MCF 10A (cell line): Measurements from ENCODE around the gene DUSP28. TPM values are rescaled to one million over a fixed set of nuclear protein-coding genes. Genes with fewer than 3 reads are reported as not detected.
"Not testable (repeated sequence)": the region's sequence is repeated elsewhere in the genome, so short reads cannot be mapped to it uniquely, and the experiment has no call there.

Experiments
- BruUV-seq: library from RNA; stranded (reverse); fragments of 400-500 nt; replicated peaks from 2 replicates; lab custom pipeline; 2021; lab: Mats Ljungman, UMichigan
- CTCF ChIA-PET: fragments of 300-600 bp; sonication (Branson Sonifier 250); formaldehyde crosslinking; extraction: SDS; loops from one replicate; lab custom pipeline; 2021; ENCODE audit warnings: antibody characterized with exemption, inconsistent platforms; lab: Yijun Ruan, JAX
- POLR2A ChIA-PET: fragments of 300-600, 350-650 bp; sonication (Branson Sonifier 250); formaldehyde crosslinking; extraction: SDS; loops from one replicate; lab custom pipeline; 2020; ENCODE audit warnings: antibody characterized with exemption, inconsistent platforms; lab: Yijun Ruan, JAX
- DNase-seq: peaks from one replicate; pipeline ENCODE4 v3.0.0-alpha.2; 2018; ENCODE audit not compliant: unreplicated experiment
- H3K27ac Mint-ChIP-seq: one replicate; pipeline ENCODE4 v1.8.0; 2022; ENCODE audit warnings: mild to moderate bottlenecking, low read depth, mixed read lengths; ENCODE audit not compliant: unreplicated experiment
- H3K27me3 Mint-ChIP-seq: one replicate; pipeline ENCODE4 v1.8.0; 2022; ENCODE audit warnings: mixed read lengths; ENCODE audit not compliant: insufficient read depth, unreplicated experiment
- H3K36me3 Mint-ChIP-seq: one replicate; pipeline ENCODE4 v1.8.0; 2022; ENCODE audit warnings: mild to moderate bottlenecking, moderate library complexity, mixed read lengths; ENCODE audit not compliant: insufficient read depth, unreplicated experiment
- H3K4me1 Mint-ChIP-seq: one replicate; pipeline ENCODE4 v1.8.0; 2022; ENCODE audit warnings: mixed read lengths; ENCODE audit not compliant: insufficient read depth, unreplicated experiment
- H3K4me3 Mint-ChIP-seq: one replicate; pipeline ENCODE4 v1.8.0; 2022; ENCODE audit warnings: mild to moderate bottlenecking, moderate library complexity, mixed read lengths; ENCODE audit not compliant: unreplicated experiment
- H3K9me3 Mint-ChIP-seq: one replicate; pipeline ENCODE4 v1.8.0; 2022; ENCODE audit warnings: mixed read lengths; ENCODE audit not compliant: unreplicated experiment
- intact Hi-C: fragments of 100-400 bp; cut with micrococcal nuclease; formaldehyde crosslinking; loops from 2 replicates; pipeline ENCODE4 v1.14.1; 2022
- total RNA-seq: library from RNA; stranded (reverse); gene quantifications from 2 replicates; pipeline ENCODE4 v1.2.3, GENCODE V29; 2022
- TF ChIP-seq, protein P1 (sequence below): fragments of 200-600 bp; IDR thresholded peaks from one replicate; pipeline ENCODE4 v1.8.0; 2022; ENCODE audit warnings: antibody characterized with exemption, mild to moderate bottlenecking; ENCODE audit not compliant: unreplicated experiment

The DUSP28 gene
- total RNA-seq, 1 experiment from 2014 or later: 5.2 TPM

DNA sequence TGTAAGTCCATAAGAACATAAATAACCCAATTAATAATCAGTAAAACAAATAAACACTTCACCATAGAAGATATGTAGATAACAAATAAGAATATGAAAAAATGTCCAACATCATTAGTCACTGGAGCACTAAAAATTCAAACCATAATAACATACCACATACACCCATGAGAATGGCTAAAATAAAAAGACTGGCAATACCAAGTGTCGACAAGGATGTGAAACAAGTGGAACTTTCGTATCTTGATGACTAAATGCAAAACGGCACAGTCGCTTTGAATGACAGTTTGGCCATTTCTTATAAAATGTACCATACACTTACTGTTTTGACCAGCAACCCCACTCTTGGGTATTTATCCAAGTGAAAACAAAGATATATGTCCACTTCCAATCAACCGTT lies 29.1 kb upstream of the DUSP28 start:
- TF ChIP-seq, protein P1, sequence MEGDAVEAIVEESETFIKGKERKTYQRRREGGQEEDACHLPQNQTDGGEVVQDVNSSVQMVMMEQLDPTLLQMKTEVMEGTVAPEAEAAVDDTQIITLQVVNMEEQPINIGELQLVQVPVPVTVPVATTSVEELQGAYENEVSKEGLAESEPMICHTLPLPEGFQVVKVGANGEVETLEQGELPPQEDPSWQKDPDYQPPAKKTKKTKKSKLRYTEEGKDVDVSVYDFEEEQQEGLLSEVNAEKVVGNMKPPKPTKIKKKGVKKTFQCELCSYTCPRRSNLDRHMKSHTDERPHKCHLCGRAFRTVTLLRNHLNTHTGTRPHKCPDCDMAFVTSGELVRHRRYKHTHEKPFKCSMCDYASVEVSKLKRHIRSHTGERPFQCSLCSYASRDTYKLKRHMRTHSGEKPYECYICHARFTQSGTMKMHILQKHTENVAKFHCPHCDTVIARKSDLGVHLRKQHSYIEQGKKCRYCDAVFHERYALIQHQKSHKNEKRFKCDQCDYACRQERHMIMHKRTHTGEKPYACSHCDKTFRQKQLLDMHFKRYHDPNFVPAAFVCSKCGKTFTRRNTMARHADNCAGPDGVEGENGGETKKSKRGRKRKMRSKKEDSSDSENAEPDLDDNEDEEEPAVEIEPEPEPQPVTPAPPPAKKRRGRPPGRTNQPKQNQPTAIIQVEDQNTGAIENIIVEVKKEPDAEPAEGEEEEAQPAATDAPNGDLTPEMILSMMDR: no peak
- H3K4me1 Mint-ChIP-seq: no peaks in the 10 kb centered on the region
- no peak overlapping the region for H3K27ac Mint-ChIP-seq
- H3K36me3 Mint-ChIP-seq: peaks cover 21% of the 10 kb centered on the region
- no peak for DNase-seq
- intact Hi-C loops: no loop called here
- H3K27me3 Mint-ChIP-seq: no peaks in the 10 kb centered on the region
- POLR2A ChIA-PET: no interaction called here
- H3K9me3 Mint-ChIP-seq: peaks cover 28% of the 10 kb centered on the region
- no TSS peak for BruUV-seq
- H3K4me3 Mint-ChIP-seq: no peak overlapping the region
- CTCF ChIA-PET: interaction anchor here (1.3 kb wide), 1 partner anchor 36 kb away, joined by 3 read pairs; no protein-coding TSS in a partner anchor

DNA sequence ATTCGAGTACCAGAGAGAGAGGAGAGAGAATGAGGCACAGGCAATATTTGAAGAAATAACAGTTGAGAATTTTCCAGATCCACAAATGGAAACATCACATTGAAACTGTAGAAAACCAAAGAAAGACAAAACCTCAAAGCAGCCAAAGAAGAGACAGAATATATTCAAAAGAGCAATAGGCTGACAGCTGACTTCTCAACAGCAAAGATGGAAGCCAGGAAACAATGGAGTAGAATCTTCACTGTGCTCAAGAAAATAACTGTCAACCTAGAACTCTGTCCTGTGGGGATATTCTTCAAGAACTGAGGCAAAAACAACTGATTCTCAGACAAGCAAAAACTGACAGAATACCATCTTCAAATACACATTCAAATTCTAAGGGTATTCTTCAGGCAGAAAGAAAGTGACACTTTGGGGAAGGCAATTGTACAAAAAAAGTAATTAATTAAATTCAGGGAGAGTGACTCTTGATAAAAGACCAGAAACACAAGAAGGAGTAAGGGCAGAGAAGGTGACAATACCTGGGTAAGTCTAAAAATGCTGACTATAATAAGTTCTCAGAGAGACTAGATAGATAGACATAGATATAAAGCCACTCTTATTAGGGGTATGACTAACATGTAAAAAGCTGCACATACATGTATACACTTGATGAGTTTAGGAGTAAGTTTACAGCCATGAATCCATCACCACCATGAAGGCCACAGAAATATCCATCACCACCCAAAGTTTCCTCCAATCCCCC lies 28.0 kb upstream of the DUSP28 start:
- ChIA-PET POLR2A (no interaction called here), CTCF (interaction anchor here (1.3 kb wide), 1 partner anchor 35 kb away, joined by 3 read pairs; no protein-coding TSS in a partner anchor)
- DNase-seq: no peak
- peaks cover 14% of the 10 kb centered on the region for H3K36me3 Mint-ChIP-seq
- no TSS peak for BruUV-seq
- H3K4me3 Mint-ChIP-seq: no peak overlapping the region
- H3K4me1 Mint-ChIP-seq: no peaks in the 10 kb centered on the region
- H3K27me3 Mint-ChIP-seq: no peaks in the 10 kb centered on the region
- TF ChIP-seq, protein P1: no peak
- H3K9me3 Mint-ChIP-seq: peaks cover 22% of the 10 kb centered on the region
- intact Hi-C loops: no loop called here
- no peak overlapping the region for H3K27ac Mint-ChIP-seq

DNA sequence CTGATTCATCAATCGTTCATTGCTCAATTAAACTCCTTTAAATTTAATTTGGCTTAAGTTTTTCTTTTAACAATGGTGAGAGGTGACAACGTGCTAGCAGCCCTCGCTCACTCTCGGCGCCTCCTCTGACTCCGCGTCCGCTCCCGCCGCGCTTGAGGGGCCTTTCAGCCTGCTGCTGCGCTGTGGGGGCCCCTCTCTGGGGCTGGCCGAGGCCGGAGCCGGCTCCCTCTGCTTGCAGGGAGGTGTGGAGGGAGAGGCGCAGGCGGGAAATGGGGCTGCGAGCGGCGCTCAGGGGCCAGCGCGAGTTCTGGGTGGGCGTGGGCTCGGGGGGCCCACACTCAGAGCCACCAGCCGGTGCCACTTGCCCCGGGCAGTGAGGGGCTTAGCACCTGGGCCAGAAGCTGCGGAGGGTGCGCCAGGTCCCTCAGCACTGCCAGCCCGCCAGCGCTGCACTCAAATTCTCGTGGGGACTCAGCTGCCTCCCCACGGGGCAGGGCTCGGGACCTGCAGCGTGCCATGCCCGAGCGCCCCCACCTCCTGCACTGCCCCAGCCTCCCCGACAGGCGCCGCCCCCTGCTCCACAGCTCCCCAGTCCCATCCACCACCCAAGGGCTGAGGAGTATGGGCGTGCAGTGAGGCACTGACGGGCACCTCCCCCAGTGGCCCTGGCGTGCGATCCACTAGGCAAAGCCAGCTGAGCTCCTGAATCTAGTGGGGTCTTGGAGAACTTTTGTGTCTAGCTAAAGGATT lies 22.0 kb upstream of the DUSP28 start:
- no TSS peak for BruUV-seq
- H3K4me1 Mint-ChIP-seq: no peaks in the 10 kb centered on the region
- POLR2A ChIA-PET: interaction anchor here (0.6 kb wide), 1 partner anchor 22 kb away, joined by 3 read pairs; no protein-coding TSS in a partner anchor
- TF ChIP-seq, protein P1: no peak
- H3K27ac Mint-ChIP-seq: no peak overlapping the region
- H3K9me3 Mint-ChIP-seq: no peaks in the 10 kb centered on the region
- DNase-seq: no peak
- H3K4me3 Mint-ChIP-seq: no peak overlapping the region
- CTCF ChIA-PET: interaction anchor here (0.6 to 2.1 kb wide), 2 partner anchors 24 to 284 kb away, joined by 3 to 8 read pairs; no protein-coding TSS in a partner anchor
- H3K36me3 Mint-ChIP-seq: peaks cover 29% of the 10 kb centered on the region
- no peaks in the 10 kb centered on the region for H3K27me3 Mint-ChIP-seq
- intact Hi-C loops: no loop called here

DNA sequence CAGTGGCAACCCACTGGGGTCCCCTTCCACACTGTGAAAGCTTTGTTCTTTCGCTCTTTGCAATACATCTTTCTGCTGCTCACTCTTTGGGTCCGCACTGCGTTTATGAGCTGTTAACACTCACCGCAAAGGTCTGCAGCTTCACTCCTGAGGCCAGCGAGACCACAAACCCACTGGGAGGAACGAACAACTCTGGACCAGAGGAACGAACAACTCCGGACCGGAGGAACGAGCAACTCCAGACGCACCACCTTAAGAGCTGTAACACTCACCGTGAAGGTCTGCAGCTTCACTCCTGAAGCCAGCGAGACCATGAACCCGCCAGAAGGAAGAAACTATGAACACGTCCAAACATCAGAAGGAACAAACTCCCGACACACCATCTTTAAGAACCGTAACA lies 21.1 kb upstream of the DUSP28 start:
- DNase-seq, H3K9me3 Mint-ChIP-seq, H3K4me1 Mint-ChIP-seq, H3K27me3 Mint-ChIP-seq, H3K27ac Mint-ChIP-seq, H3K4me3 Mint-ChIP-seq, intact Hi-C loops, BruUV-seq: not testable (repeated sequence)
- ChIA-PET POLR2A (interaction anchor here (0.6 kb wide), 1 partner anchor 23 kb away, joined by 3 read pairs; no protein-coding TSS in a partner anchor), CTCF (interaction anchor here (2.1 kb wide), 1 partner anchor 25 kb away, joined by 8 read pairs; no protein-coding TSS in a partner anchor)
- H3K36me3 Mint-ChIP-seq: peaks cover 31% of the 10 kb centered on the region
